IMR-90 (cell line): ENCODE measurements around the gene NLGN2. TPM values are rescaled to one million over a fixed set of nuclear protein-coding genes. Genes with fewer than 3 reads are reported as not detected.

Experiments
- ATAC-seq: fragments of 200-7000 bp; cut with Tn5 transposase; 2 replicates; pipeline ENCODE4 v1.9.1; 2020; ENCODE audit warnings: low read depth, mild to moderate bottlenecking, moderate library complexity
- BruUV-seq: library from RNA; stranded (reverse); fragments of 400-500 nt; replicated peaks from 2 replicates; lab custom pipeline; 2021; lab: Mats Ljungman, UMichigan
- CTCF ChIA-PET: fragments of 300-600 bp; formaldehyde crosslinking; extraction: SDS; loops from one replicate; lab custom pipeline; 2021; ENCODE audit warnings: antibody characterized with exemption; lab: Yijun Ruan, JAX
- POLR2A ChIA-PET: fragments of 300-600 bp; sonication (Branson Sonifier 250); formaldehyde crosslinking; loops from one replicate; lab custom pipeline; 2022; ENCODE audit warnings: antibody characterized with exemption; ENCODE audit not compliant: unreplicated experiment; lab: Charles Lee
- DNase-seq: peaks from one replicate; pipeline ENCODE4 v3.0.0; 2013
- H2AFZ ChIP-seq: replicated peaks from 2 replicates; pipeline ENCODE3; 2013; ENCODE audit warnings: low read length, mild to moderate bottlenecking; ENCODE audit not compliant: poor library complexity
- H2AK5ac ChIP-seq: 2 replicates; pipeline ENCODE4 v1.6.1; 2013; ENCODE audit warnings: low read depth, low read length, inconsistent platforms
- H2AK9ac ChIP-seq: replicated peaks from 2 replicates; pipeline ENCODE3; 2013; ENCODE audit warnings: mild to moderate bottlenecking, low read depth, low read length, moderate library complexity; ENCODE audit not compliant: poor library complexity
- H2BK120ac ChIP-seq: 2 replicates; pipeline ENCODE4 v1.6.1; 2013; ENCODE audit warnings: low read depth, low read length, inconsistent platforms
- H2BK15ac ChIP-seq: 3 replicates; pipeline ENCODE4 v1.6.1; 2013; ENCODE audit warnings: low read depth, low read length, inconsistent platforms
- H2BK20ac ChIP-seq: 2 replicates; pipeline ENCODE4 v1.6.1; 2013; ENCODE audit warnings: low read depth, mild to moderate bottlenecking, inconsistent platforms, low read length, moderate library complexity
- H2BK5ac ChIP-seq: 2 replicates; pipeline ENCODE4 v1.6.1; 2013; ENCODE audit warnings: mild to moderate bottlenecking, low read depth, low read length, inconsistent platforms; ENCODE audit not compliant: poor library complexity, severe bottlenecking
- H3K14ac ChIP-seq: replicated peaks from 2 replicates; pipeline ENCODE4 v1.6.1; 2013; ENCODE audit warnings: low read depth, low read length, inconsistent platforms
- H3K18ac ChIP-seq: 2 replicates; pipeline ENCODE4 v1.6.1; 2013; ENCODE audit warnings: low read depth, low read length, control low read depth
- H3K23ac ChIP-seq: 2 replicates; pipeline ENCODE4 v1.6.1; 2013; ENCODE audit warnings: low read depth, low read length, inconsistent platforms
- H3K27ac ChIP-seq: 2 replicates; pipeline ENCODE4 v1.5.1; 2013; ENCODE audit warnings: mild to moderate bottlenecking, control low read depth, low read length; ENCODE audit not compliant: insufficient read depth
- H3K27me3 ChIP-seq: 2 replicates; pipeline ENCODE4 v1.6.1; 2013; ENCODE audit warnings: low read length; ENCODE audit not compliant: control insufficient read depth, insufficient read depth
- H3K36me3 ChIP-seq: 2 replicates; pipeline ENCODE4 v1.6.1; 2013; ENCODE audit warnings: low read length, mixed read lengths; ENCODE audit not compliant: control insufficient read depth, insufficient read depth
- H3K4ac ChIP-seq: 2 replicates; pipeline ENCODE4 v1.6.1; 2013; ENCODE audit warnings: low read depth, low read length, inconsistent platforms
- H3K4me1 ChIP-seq: 2 replicates; pipeline ENCODE4 v1.6.1; 2013; ENCODE audit warnings: low read length, mixed read lengths; ENCODE audit not compliant: control insufficient read depth, insufficient read depth
- H3K4me2 ChIP-seq: 2 replicates; pipeline ENCODE4 v1.6.1; 2013; ENCODE audit warnings: low read depth, mild to moderate bottlenecking, control low read depth, low read length, moderate library complexity
- H3K4me3 ChIP-seq: 2 replicates; pipeline ENCODE4 v1.5.1; 2013; ENCODE audit warnings: low read depth, mild to moderate bottlenecking, control low read depth, low read length, moderate library complexity; ENCODE audit not compliant: insufficient read depth
- H3K56ac ChIP-seq: 2 replicates; pipeline ENCODE4 v1.6.1; 2013; ENCODE audit warnings: low read length, inconsistent platforms; ENCODE audit not compliant: insufficient read depth; ENCODE audit errors: extremely low read depth
- H3K79me1 ChIP-seq, 2 experiments: 2 replicates each; pipeline ENCODE4 v1.6.1; 2013; ENCODE audit warnings: low read length in 2 of 2, inconsistent platforms in 1 of 2, low read depth in 1 of 2
- H3K9ac ChIP-seq: 2 replicates; pipeline ENCODE4 v1.6.1; 2013; ENCODE audit warnings: low read depth, low read length, control low read depth
- H3K9me1 ChIP-seq: 2 replicates; pipeline ENCODE4 v1.6.1; 2013; ENCODE audit warnings: low read length, inconsistent platforms; ENCODE audit not compliant: insufficient read depth
- H3K9me3 ChIP-seq: 2 replicates; pipeline ENCODE4 v1.6.1; 2013; ENCODE audit warnings: low read length; ENCODE audit not compliant: control insufficient read depth, insufficient read depth
- H4K20me1 ChIP-seq: 2 replicates; pipeline ENCODE4 v1.6.1; 2013; ENCODE audit warnings: low read length, inconsistent platforms; ENCODE audit not compliant: insufficient read depth
- H4K5ac ChIP-seq: 2 replicates; pipeline ENCODE4 v1.6.1; 2013; ENCODE audit warnings: mild to moderate bottlenecking, low read depth, low read length, control low read depth
- H4K8ac ChIP-seq, 2 experiments: 2 replicates each; pipeline ENCODE4 v1.6.1; 2013; ENCODE audit warnings: low read depth in 2 of 2, low read length in 2 of 2, control low read depth in 1 of 2, inconsistent platforms in 1 of 2
- H4K91ac ChIP-seq: 2 replicates; pipeline ENCODE4 v1.6.1; 2013; ENCODE audit warnings: low read depth, low read length, inconsistent platforms; ENCODE audit not compliant: insufficient read depth
- BHLHE40 ChIP-seq: fragments of 150-350 bp; IDR thresholded peaks from 2 replicates; pipeline ENCODE4 v1.6.1; 2016; ENCODE audit warnings: mild to moderate bottlenecking, low read depth, low read length
- CEBPB ChIP-seq: IDR thresholded peaks from 2 replicates; pipeline ENCODE4 v1.6.1; 2012; ENCODE audit warnings: low read depth, low read length, improper control_type of control experiment
- CTCF ChIP-seq: conservative IDR thresholded peaks from 2 replicates; pipeline ENCODE4 v1.5.1; 2012; ENCODE audit warnings: mild to moderate bottlenecking, low read depth, low read length, improper control_type of control experiment
- ELK1 ChIP-seq: fragments of 150-350 bp; IDR thresholded peaks from 2 replicates; pipeline ENCODE4 v1.6.1; 2016; ENCODE audit warnings: low read depth, mild to moderate bottlenecking, low read length, moderate library complexity, borderline replicate concordance
- MAFK ChIP-seq: IDR thresholded peaks from 2 replicates; pipeline ENCODE4 v1.6.1; 2012; ENCODE audit warnings: low read depth, low read length, improper control_type of control experiment
- MAZ ChIP-seq: IDR thresholded peaks from 2 replicates; pipeline ENCODE4 v1.6.1; 2012; ENCODE audit warnings: low read depth, mild to moderate bottlenecking, low read length, improper control_type of control experiment, moderate library complexity, borderline replicate concordance
- MXI1 ChIP-seq: IDR thresholded peaks from 2 replicates; pipeline ENCODE4 v1.6.1; 2012; ENCODE audit warnings: low read depth, mild to moderate bottlenecking, low read length, moderate library complexity, borderline replicate concordance
- POLR2A ChIP-seq: IDR thresholded peaks from 2 replicates; pipeline ENCODE4 v1.6.1; 2012; ENCODE audit warnings: mild to moderate bottlenecking, low read depth, low read length
- RAD21 ChIP-seq: IDR thresholded peaks from 2 replicates; pipeline ENCODE4 v1.6.1; 2012; ENCODE audit warnings: low read length, improper control_type of control experiment
- RCOR1 ChIP-seq: IDR thresholded peaks from 2 replicates; pipeline ENCODE4 v1.6.1; 2012; ENCODE audit warnings: mild to moderate bottlenecking, low read length, improper control_type of control experiment; ENCODE audit not compliant: insufficient replicate concordance
- RFX5 ChIP-seq: IDR thresholded peaks from 2 replicates; pipeline ENCODE4 v1.8.0; 2012; ENCODE audit warnings: low read depth, mild to moderate bottlenecking, low read length, moderate library complexity
- SMC3 ChIP-seq: fragments of 150-350 bp; IDR thresholded peaks from 2 replicates; pipeline ENCODE4 v1.6.1; 2016; ENCODE audit warnings: low read depth, mild to moderate bottlenecking, antibody characterized with exemption, low read length, moderate library complexity
- USF2 ChIP-seq: fragments of 150-350 bp; IDR thresholded peaks from 2 replicates; pipeline ENCODE4 v1.6.1; 2017; ENCODE audit warnings: mild to moderate bottlenecking, antibody characterized with exemption, low read length, low read depth
- WGBS, 2 experiments: methylation state at CpG; one replicate each; pipeline versions ENCODE4 v1.1.5 to v1.1.7; 2013; ENCODE audit warnings: missing lambda C conversion rate in 2 of 2; ENCODE audit not compliant: insufficient read length in 1 of 2; ENCODE audit errors: extremely low coverage in 2 of 2; 5-methylcytosine and 5-hydroxymethylcytosine counted together
- dilution Hi-C: fragments of 300-500 bp; cut with HindIII; formaldehyde crosslinking; loops from one replicate; pipeline ENCODE4 v1.14.3; 2018; ENCODE audit warnings: low sequenced_read_pairs; ENCODE audit not compliant: unreplicated experiment
- in situ Hi-C: fragments of 300-500 bp; cut with MboI; formaldehyde crosslinking; loops from 3 replicates; pipeline ENCODE4 v1.14.3; 2019; ENCODE audit warnings: low sequenced_read_pairs, inconsistent platforms, mixed read lengths
- intact Hi-C: fragments of 100-400 bp; cut with micrococcal nuclease; formaldehyde crosslinking; loops from 2 replicates; pipeline ENCODE4 v1.10.0; 2022
- polyA plus RNA-seq, 3 experiments: library from polyadenylated mRNA; depleted of rRNA; stranded (reverse); fragments of >200 nt; gene quantifications; 2 replicates each; pipeline ENCODE4 v1.2.3, GENCODE V29; 2012; ENCODE audit warnings: low replicate concordance in 1 of 3
- total RNA-seq: library from RNA; depleted of rRNA; stranded (reverse); fragments of >200 nt; gene quantifications from 2 replicates; pipeline ENCODE4 v1.2.3, GENCODE V29; 2012

The NLGN2 gene
- total and polyA plus RNA-seq, 2 of the 4 experiments (the other 2 are of a cell fraction), result 1.8 to 38.1 TPM

DNA sequence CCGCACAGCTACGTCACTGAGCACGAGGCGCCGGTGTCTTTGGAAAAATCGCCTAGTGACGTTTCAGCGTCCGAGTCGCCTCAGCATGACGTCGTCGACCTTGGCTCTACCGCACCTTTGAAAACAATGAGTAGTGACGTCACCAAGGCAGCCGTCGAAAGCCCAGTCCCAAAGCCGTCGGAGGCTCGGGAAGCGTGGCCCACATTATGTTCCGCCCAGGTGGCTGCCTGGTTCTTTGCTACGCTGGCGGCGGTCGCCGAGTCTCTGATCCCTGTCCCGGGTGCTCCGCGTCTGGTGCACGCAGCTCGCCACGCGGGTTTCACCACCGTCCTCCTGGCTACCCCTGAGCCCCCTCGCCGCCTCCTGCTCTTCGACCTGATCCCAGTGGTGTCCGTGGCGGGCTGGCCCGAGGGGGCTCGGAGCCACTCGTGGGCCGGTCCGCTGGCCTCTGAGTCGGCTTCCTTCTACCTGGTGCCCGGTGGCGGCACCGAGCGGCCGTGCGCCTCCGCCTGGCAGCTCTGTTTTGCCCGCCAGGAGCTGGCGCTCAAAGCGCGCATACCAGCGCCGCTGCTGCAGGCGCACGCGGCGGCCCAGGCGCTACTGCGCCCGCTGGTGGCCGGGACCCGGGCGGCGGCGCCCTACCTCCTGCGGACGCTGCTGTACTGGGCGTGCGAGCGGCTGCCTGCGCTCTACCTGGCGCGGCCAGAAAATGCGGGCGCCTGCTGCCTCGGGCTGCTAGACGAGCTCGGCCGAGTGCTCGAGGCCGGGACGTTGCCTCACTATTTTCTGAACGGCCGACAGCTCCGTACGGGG, 29.1 kb downstream of the NLGN2 start:
- Histone ChIP-seq H2AFZ (peak overlapping the region; percentile 81), H3K4ac (no peak overlapping the region), H2AK9ac (peak overlapping the region; percentile 18), H3K9me1 (no peaks in the 10 kb centered on the region), H2BK120ac (no peak overlapping the region), H2BK5ac (no peak overlapping the region), H3K4me1 (peaks cover 8% of the 10 kb centered on the region), H3K36me3 (no peaks in the 10 kb centered on the region), H3K56ac (no peak overlapping the region), H3K9ac (no peak overlapping the region), H4K91ac (no peak overlapping the region), H3K79me1 (peaks cover 0 to 2% of the 10 kb centered on the region in 2 experiments; a peak in 1 of 4 replicates), H4K20me1 (peaks cover 3% of the 10 kb centered on the region; the same call in 1 of the 2 replicates), H2AK5ac (peak overlapping the region; percentile 74), H3K4me3 (peak overlapping the region; percentile 35), H3K18ac (no peak overlapping the region), H2BK20ac (no peak overlapping the region), H3K14ac (no peak overlapping the region), H4K8ac (peak overlapping the region; percentile 11 to 66; a peak in 2 of 4 replicates), H3K23ac (no peak overlapping the region; the same call in 1 of the 2 replicates), H3K27ac (no peak overlapping the region), H3K4me2 (peak overlapping the region; percentile 84), H4K5ac (no peak overlapping the region; the same call in 1 of the 2 replicates), H2BK15ac (no peak overlapping the region), H3K27me3 (peaks cover 34% of the 10 kb centered on the region), H3K9me3 (no peaks in the 10 kb centered on the region)
- ChIA-PET POLR2A (interaction anchor here (0.5 kb wide), 1 partner anchor 30 kb away, joined by 8 read pairs; no protein-coding TSS in a partner anchor), CTCF (interaction anchor here (0.6 to 1.9 kb wide), 12 partner anchors 9 to 179 kb away, joined by 3 to 12 read pairs (median 4); partner anchors contain the start of genes SENP3, SPEM2 and TMEM256)
- in situ Hi-C loops, result no loop called here
- BruUV-seq, result no TSS peak
- DNase-seq (peak; percentile 75), ATAC-seq (peak; percentile 87)
- dilution Hi-C loops, result no loop called here
- WGBS, 2 experiments, result 4% methylated on average over 72 of the region's 92 CpGs; no CpG with 5 or more reads in 1 of the 2 experiments
- intact Hi-C loops, result loop anchor here (1.0 to 5.0 kb wide), 4 partner anchors 32 to 125 kb away; partner anchors contain the start of genes KCTD11, SENP3 and TMEM256
- TF ChIP-seq CEBPB (no peak), BHLHE40 (peak; percentile 61), MXI1 (peak; percentile 80), CTCF (peak; percentile 94), POLR2A (no peak), MAFK (no peak), SMC3 (peak; percentile 73), RAD21 (peak; percentile 82), RCOR1 (no peak), MAZ (peak; percentile 49; the same call in 1 of the 2 replicates), USF2 (peak; percentile 10; the same call in 1 of the 2 replicates), ELK1 (no peak), RFX5 (no peak)
